K562 (cell line): ENCODE data around the gene ARHGAP42. TPM values are rescaled to one million over a fixed set of nuclear protein-coding genes. Genes with fewer than 3 reads are reported as not detected.

ENCODE experiments used
- BCL6 ChIP-seq: fragments of 250-450 bp; sonication (Bioruptor Pico); IDR thresholded peaks from 2 replicates; pipeline ENCODE4 v1.4.0; 2020
- CBFA2T2 ChIP-seq: fragments of 450-650 bp; conservative IDR thresholded peaks from 2 replicates; pipeline ENCODE4 v1.6.1; 2017; ENCODE audit warnings: mild to moderate bottlenecking
- CBFA2T3 ChIP-seq: fragments of 450-650 bp; IDR thresholded peaks from 2 replicates; pipeline ENCODE4 v1.6.1; 2017
- CBFB ChIP-seq: sonication (generic); formaldehyde crosslinking; IDR thresholded peaks from 2 replicates; pipeline ENCODE4 v1.4.0; 2020; ENCODE audit warnings: mild to moderate bottlenecking, missing genetic modification reagents
- ETV1 ChIP-seq: fragments of 450-650 bp; conservative IDR thresholded peaks from 2 replicates; pipeline ENCODE4 v1.6.1; 2016; ENCODE audit warnings: missing genetic modification characterization, control low read depth, low read depth, missing compliant biosample characterization
- FOS ChIP-seq: IDR thresholded peaks from 3 replicates; pipeline ENCODE4 v1.6.1; 2011; ENCODE audit not compliant: insufficient read length; ENCODE audit errors: extremely low read depth
- FOSL1 ChIP-seq: fragments of 200-800 bp; sonication (Bioruptor generic); conservative IDR thresholded peaks from 2 replicates; pipeline ENCODE4 v1.6.1; 2016; ENCODE audit warnings: missing genetic modification characterization, missing compliant biosample characterization
- FOXK2 ChIP-seq, 2 experiments: fragments of 450-650 bp; IDR thresholded peaks in 1 of 2; conservative IDR thresholded peaks in 1 of 2; 2 replicates each; pipeline ENCODE4 v1.6.1; 2016; ENCODE audit warnings: low read depth in 2 of 2, mild to moderate bottlenecking in 1 of 2
- HSF4 ChIP-seq: fragments of 250-450 bp; sonication (Bioruptor Pico); IDR thresholded peaks from 2 replicates; pipeline ENCODE4 v2.1.2; 2022; ENCODE audit warnings: mild to moderate bottlenecking, moderate library complexity, borderline replicate concordance
- ILK ChIP-seq: fragments of 450-650 bp; IDR thresholded peaks from 2 replicates; pipeline ENCODE4 v1.6.1; 2016; ENCODE audit warnings: missing genetic modification characterization, low read depth, mild to moderate bottlenecking, missing compliant biosample characterization, moderate library complexity, borderline replicate concordance
- NCOA2 ChIP-seq, 2 experiments: fragments of 450-650 bp; IDR thresholded peaks; 2 replicates each; pipeline ENCODE4 v1.6.1; 2018; ENCODE audit warnings: mild to moderate bottlenecking in 2 of 2, moderate library complexity in 1 of 2; ENCODE audit not compliant: partially characterized antibody in 2 of 2
- NR4A1 ChIP-seq, 2 experiments: fragments of 250-450 bp in 1 of 2; fragments of 450-650 bp in 1 of 2; sonication (Bioruptor Pico) in 1 of 2; IDR thresholded peaks; 2 replicates each; pipeline versions ENCODE4 v1.4.0 to v1.6.1; 2016 to 2020; ENCODE audit warnings: mild to moderate bottlenecking in 2 of 2, missing compliant biosample characterization in 1 of 2, missing genetic modification characterization in 1 of 2, moderate library complexity in 1 of 2
- RUNX1 ChIP-seq: sonication (generic); IDR thresholded peaks from 2 replicates; pipeline ENCODE4 v1.6.1; 2016; ENCODE audit warnings: antibody characterized with exemption, low read depth
- TBP ChIP-seq: optimal IDR thresholded peaks from 2 replicates; pipeline ENCODE3; 2011; ENCODE audit warnings: low read depth, low read length, improper control_type of control experiment
- XRCC4 ChIP-seq: IDR thresholded peaks from one replicate; pipeline ENCODE4 v1.6.1; 2011; ENCODE audit not compliant: insufficient read depth, insufficient read length; ENCODE audit errors: extremely low read depth
- ZNF232 ChIP-seq: sonication (generic); formaldehyde crosslinking; IDR thresholded peaks from 2 replicates; pipeline ENCODE4 v1.8.0; 2022; ENCODE audit warnings: mild to moderate bottlenecking, missing genetic modification reagents
- ZNF263 ChIP-seq: sonication (generic); formaldehyde crosslinking; IDR thresholded peaks from 2 replicates; pipeline ENCODE4 v1.8.0; 2022; ENCODE audit warnings: mild to moderate bottlenecking, missing genetic modification reagents, borderline replicate concordance
- ZNF583 ChIP-seq: fragments of 250-450 bp; sonication (Bioruptor Pico); IDR thresholded peaks from 2 replicates; pipeline ENCODE4 v1.4.0; 2020
- ZNF589 ChIP-seq: fragments of 200-800 bp; sonication (Bioruptor generic); IDR thresholded peaks from 2 replicates; pipeline ENCODE4 v1.6.1; 2016; ENCODE audit warnings: low read depth, missing genetic modification characterization, missing compliant biosample characterization
- ZNF668 ChIP-seq: fragments of 250-450 bp; sonication (Bioruptor Pico); IDR thresholded peaks from 2 replicates; pipeline ENCODE4 v1.8.0; 2022; ENCODE audit warnings: mild to moderate bottlenecking, inconsistent platforms
- polyA plus RNA-seq, 8 experiments: library from polyadenylated mRNA; depleted of rRNA in 4 of 8; stranded (reverse) in 5 of 8; unstranded in 3 of 8; fragments of >200 nt; fragmentation: Nextera tagmentation in 2 of 8; fragmentation: Illumina TruSeq in 1 of 8; extraction: Ambion mirVana in 2 of 8; extraction: Trizol in 1 of 8; gene quantifications; 2 replicates each; pipeline versions ENCODE4 v1.2.1 to v1.2.3, GENCODE V29; 2011 to 2014; ENCODE audit warnings: inconsistent platforms in 1 of 8, missing spikeins in 1 of 8
- total RNA-seq, 7 experiments: library from RNA; depleted of rRNA in 6 of 7; stranded (reverse); fragments of >200 nt in 6 of 7; fragmentation: Illumina TruSeq in 2 of 7; extraction: Trizol in 2 of 7; gene quantifications; 2 replicates each; pipeline versions ENCODE4 v1.2.1 to v1.2.3, GENCODE V29; 2011 to 2021; ENCODE audit warnings: low replicate concordance in 1 of 7
- TF ChIP-seq, protein P1 (sequence below): fragments of 450-650 bp; IDR thresholded peaks from 2 replicates; pipeline ENCODE4 v1.6.1; 2014; ENCODE audit warnings: low read depth, mild to moderate bottlenecking, moderate library complexity, borderline replicate concordance
- TF ChIP-seq, protein P2 (sequence below): fragments of 250-450 bp; sonication (Bioruptor Pico); IDR thresholded peaks from 2 replicates; pipeline ENCODE4 v1.8.0; 2021; ENCODE audit warnings: moderate library complexity, mild to moderate bottlenecking, inconsistent platforms
- TF ChIP-seq, protein P3 (sequence below): IDR thresholded peaks from 2 replicates; pipeline ENCODE4 v1.6.1; 2014; ENCODE audit warnings: antibody characterized with exemption

ARHGAP42 gene
- total and polyA plus RNA-seq, 9 of the 15 experiments (the other 6 are each of a cell fraction or from before 2014, with no cell fraction given): 0.95 to 6.1 (median 2.4) TPM

DNA sequence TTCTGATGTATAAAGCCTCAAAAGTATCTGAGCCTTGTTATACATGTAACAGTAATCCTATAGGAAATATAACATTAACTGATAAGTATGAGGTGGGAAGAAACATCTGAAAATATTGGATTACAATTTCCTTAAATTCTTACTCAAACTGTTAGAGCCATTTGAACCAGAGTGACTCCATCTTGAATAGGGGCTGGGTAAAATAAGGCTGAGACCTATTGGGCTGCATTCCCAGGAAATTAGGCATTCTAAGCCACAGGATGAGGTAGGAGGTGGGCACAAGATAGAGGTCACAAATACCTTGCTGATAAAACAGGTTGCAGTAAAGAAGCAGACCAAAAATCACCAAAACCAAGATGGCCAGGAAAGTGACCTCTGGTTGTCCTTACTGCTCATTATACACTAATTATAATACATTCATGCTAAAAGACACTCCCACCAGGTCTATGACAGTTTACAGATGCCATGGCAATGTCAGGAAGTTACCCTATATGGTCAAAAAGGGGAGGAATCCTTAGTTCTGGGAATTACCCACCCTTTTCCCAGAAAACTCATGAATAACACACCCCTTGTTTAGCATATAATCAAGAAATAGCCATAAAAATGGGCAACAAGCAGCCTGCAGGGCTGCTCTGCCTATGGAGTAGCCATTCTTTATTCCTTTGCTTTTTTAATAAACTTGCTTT is 327.7 kb downstream of the ARHGAP42 start (continued):
- TF ChIP-seq FOSL1 (tag) (no peak), ETV1 (tag) (peak; percentile 88), CBFA2T2 (no peak), ZNF589 (peak; percentile 99), CBFA2T3 (no peak), CBFB (no peak), HSF4 (no peak; the same call in 1 of the 2 replicates), ZNF232 (CRISPR knock-in tag) (no peak), ZNF583 (CRISPR knock-in tag) (peak; percentile 93), BCL6 (CRISPR knock-in tag) (peak; percentile 66; the same call in 1 of the 2 replicates), TBP (no peak), XRCC4 (no peak), NR4A1 (CRISPR knock-in tag; IDR thresholded peaks at IDR 0.05) (no peak), NR4A1 (tag; IDR thresholded peaks at IDR 0.05) (peak; percentile 74; the same call in 1 of the 2 replicates), ZNF263 (CRISPR knock-in tag) (no peak), NCOA2 (IDR thresholded peaks at IDR 0.05; ENCODE audit: partially characterized antibody in 2 of 2) (no peak), ZNF668 (peak; percentile 95), FOXK2 (conservative IDR thresholded peaks at IDR 0.05 in 1 of 2, IDR thresholded peaks at IDR 0.05 in 1 of 2; ENCODE audit: low read depth in 2 of 2) (no peak), FOS (no peak), ILK (tag) (peak; percentile 95), RUNX1 (no peak)
- TF ChIP-seq, protein P1, sequence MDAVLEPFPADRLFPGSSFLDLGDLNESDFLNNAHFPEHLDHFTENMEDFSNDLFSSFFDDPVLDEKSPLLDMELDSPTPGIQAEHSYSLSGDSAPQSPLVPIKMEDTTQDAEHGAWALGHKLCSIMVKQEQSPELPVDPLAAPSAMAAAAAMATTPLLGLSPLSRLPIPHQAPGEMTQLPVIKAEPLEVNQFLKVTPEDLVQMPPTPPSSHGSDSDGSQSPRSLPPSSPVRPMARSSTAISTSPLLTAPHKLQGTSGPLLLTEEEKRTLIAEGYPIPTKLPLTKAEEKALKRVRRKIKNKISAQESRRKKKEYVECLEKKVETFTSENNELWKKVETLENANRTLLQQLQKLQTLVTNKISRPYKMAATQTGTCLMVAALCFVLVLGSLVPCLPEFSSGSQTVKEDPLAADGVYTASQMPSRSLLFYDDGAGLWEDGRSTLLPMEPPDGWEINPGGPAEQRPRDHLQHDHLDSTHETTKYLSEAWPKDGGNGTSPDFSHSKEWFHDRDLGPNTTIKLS: no peak
- TF ChIP-seq, protein P2, sequence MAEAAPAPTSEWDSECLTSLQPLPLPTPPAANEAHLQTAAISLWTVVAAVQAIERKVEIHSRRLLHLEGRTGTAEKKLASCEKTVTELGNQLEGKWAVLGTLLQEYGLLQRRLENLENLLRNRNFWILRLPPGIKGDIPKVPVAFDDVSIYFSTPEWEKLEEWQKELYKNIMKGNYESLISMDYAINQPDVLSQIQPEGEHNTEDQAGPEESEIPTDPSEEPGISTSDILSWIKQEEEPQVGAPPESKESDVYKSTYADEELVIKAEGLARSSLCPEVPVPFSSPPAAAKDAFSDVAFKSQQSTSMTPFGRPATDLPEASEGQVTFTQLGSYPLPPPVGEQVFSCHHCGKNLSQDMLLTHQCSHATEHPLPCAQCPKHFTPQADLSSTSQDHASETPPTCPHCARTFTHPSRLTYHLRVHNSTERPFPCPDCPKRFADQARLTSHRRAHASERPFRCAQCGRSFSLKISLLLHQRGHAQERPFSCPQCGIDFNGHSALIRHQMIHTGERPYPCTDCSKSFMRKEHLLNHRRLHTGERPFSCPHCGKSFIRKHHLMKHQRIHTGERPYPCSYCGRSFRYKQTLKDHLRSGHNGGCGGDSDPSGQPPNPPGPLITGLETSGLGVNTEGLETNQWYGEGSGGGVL: peak; percentile 73
- TF ChIP-seq, protein P3, sequence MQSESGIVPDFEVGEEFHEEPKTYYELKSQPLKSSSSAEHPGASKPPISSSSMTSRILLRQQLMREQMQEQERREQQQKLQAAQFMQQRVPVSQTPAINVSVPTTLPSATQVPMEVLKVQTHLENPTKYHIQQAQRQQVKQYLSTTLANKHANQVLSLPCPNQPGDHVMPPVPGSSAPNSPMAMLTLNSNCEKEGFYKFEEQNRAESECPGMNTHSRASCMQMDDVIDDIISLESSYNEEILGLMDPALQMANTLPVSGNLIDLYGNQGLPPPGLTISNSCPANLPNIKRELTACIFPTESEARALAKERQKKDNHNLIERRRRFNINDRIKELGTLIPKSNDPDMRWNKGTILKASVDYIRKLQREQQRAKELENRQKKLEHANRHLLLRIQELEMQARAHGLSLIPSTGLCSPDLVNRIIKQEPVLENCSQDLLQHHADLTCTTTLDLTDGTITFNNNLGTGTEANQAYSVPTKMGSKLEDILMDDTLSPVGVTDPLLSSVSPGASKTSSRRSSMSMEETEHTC: no peak
